ENCODE results near the gene SIM2. TPM values are rescaled to one million over a fixed set of nuclear protein-coding genes. Genes with fewer than 3 reads are reported as not detected.

Gene SIM2
- total RNA-seq, 1 experiment from 2014 or later: 0.50 TPM

GRCh38 chr21:36744190-36744559, 45.3 kb downstream of the SIM2 start:
- no peak for DNase-seq (ENCODE audit: low read depth, low spot score)
- in situ Hi-C loops (cut with HindIII; ENCODE audit: low pct_unique_long_range_greater_than_20kb, low sequenced_read_pairs): no loop called here

- in situ Hi-C loops (cut with HindIII; ENCODE audit: low pct_unique_long_range_greater_than_20kb, low sequenced_read_pairs): no loop called here
- DNase-seq (ENCODE audit: low read depth, low spot score): no peak
These were observed 45.8 kb downstream of the SIM2 start for GRCh38 chr21:36744560-36745231.

- in situ Hi-C loops (cut with HindIII; ENCODE audit: low pct_unique_long_range_greater_than_20kb, low sequenced_read_pairs): no loop called here
- DNase-seq (ENCODE audit: low read depth, low spot score): no peak
These were observed 46.5 kb downstream of the SIM2 start for GRCh38 chr21:36745459-36745858.

GRCh38 chr21:36747041-36747814, 48.3 kb downstream of the SIM2 start:
- DNase-seq (ENCODE audit: low read depth, low spot score): no peak
- in situ Hi-C loops (cut with HindIII; ENCODE audit: low pct_unique_long_range_greater_than_20kb, low sequenced_read_pairs): no loop called here

- in situ Hi-C loops (cut with HindIII; ENCODE audit: low pct_unique_long_range_greater_than_20kb, low sequenced_read_pairs): no loop called here
- peak; percentile 30 for DNase-seq (ENCODE audit: low read depth, low spot score)
These were observed 49.0 kb downstream of the SIM2 start for GRCh38 chr21:36747815-36748383.

- DNase-seq (ENCODE audit: low read depth, low spot score): no peak
- in situ Hi-C loops (cut with HindIII; ENCODE audit: low pct_unique_long_range_greater_than_20kb, low sequenced_read_pairs): no loop called here
These were observed 51.1 kb downstream of the SIM2 start for GRCh38 chr21:36749935-36750575.

GRCh38 chr21:36750576-36750959, 51.7 kb downstream of the SIM2 start:
- in situ Hi-C loops (cut with HindIII; ENCODE audit: low pct_unique_long_range_greater_than_20kb, low sequenced_read_pairs): no loop called here
- DNase-seq (ENCODE audit: low read depth, low spot score): no peak

GRCh38 chr21:36751383-36751782, 52.5 kb downstream of the SIM2 start:
- DNase-seq (ENCODE audit: low read depth, low spot score): no peak
- in situ Hi-C loops (cut with HindIII; ENCODE audit: low pct_unique_long_range_greater_than_20kb, low sequenced_read_pairs): no loop called here

GRCh38 chr21:36753556-36753955, 54.6 kb downstream of the SIM2 start:
- DNase-seq (ENCODE audit: low read depth, low spot score): no peak
- in situ Hi-C loops (cut with HindIII; ENCODE audit: low pct_unique_long_range_greater_than_20kb, low sequenced_read_pairs): no loop called here

- DNase-seq (ENCODE audit: low read depth, low spot score): no peak
- in situ Hi-C loops (cut with HindIII; ENCODE audit: low pct_unique_long_range_greater_than_20kb, low sequenced_read_pairs): no loop called here
These were observed 55.5 kb downstream of the SIM2 start for GRCh38 chr21:36754241-36754898.

GRCh38 chr21:36756527-36756926, 57.6 kb downstream of the SIM2 start:
- DNase-seq (ENCODE audit: low read depth, low spot score): no peak
- in situ Hi-C loops (cut with HindIII; ENCODE audit: low pct_unique_long_range_greater_than_20kb, low sequenced_read_pairs): no loop called here

- in situ Hi-C loops (cut with HindIII; ENCODE audit: low pct_unique_long_range_greater_than_20kb, low sequenced_read_pairs): no loop called here
These were observed 58.3 kb downstream of the SIM2 start for GRCh38 chr21:36757196-36757595.

GRCh38 chr21:36759348-36760083, 60.6 kb downstream of the SIM2 start:
- in situ Hi-C loops (cut with HindIII; ENCODE audit: low pct_unique_long_range_greater_than_20kb, low sequenced_read_pairs): no loop called here
- DNase-seq (ENCODE audit: low read depth, low spot score): no peak

More at GRCh38 chr21:36757196-36757595, 58.3 kb downstream of the SIM2 start:
- no peak for DNase-seq (ENCODE audit: low read depth, low spot score)

GRCh38 chr21:36761685-36762084, 62.8 kb downstream of the SIM2 start:
- no peak for DNase-seq (ENCODE audit: low read depth, low spot score)
- in situ Hi-C loops (cut with HindIII; ENCODE audit: low pct_unique_long_range_greater_than_20kb, low sequenced_read_pairs): no loop called here

GRCh38 chr21:36762642-36763041, 63.7 kb downstream of the SIM2 start:
- in situ Hi-C loops (cut with HindIII; ENCODE audit: low pct_unique_long_range_greater_than_20kb, low sequenced_read_pairs): no loop called here
- no peak for DNase-seq (ENCODE audit: low read depth, low spot score)

- no peak for DNase-seq (ENCODE audit: low read depth, low spot score)
- in situ Hi-C loops (cut with HindIII; ENCODE audit: low pct_unique_long_range_greater_than_20kb, low sequenced_read_pairs): no loop called here
These were observed 64.4 kb downstream of the SIM2 start for GRCh38 chr21:36763305-36763704.

- no peak for DNase-seq (ENCODE audit: low read depth, low spot score)
- in situ Hi-C loops (cut with HindIII; ENCODE audit: low pct_unique_long_range_greater_than_20kb, low sequenced_read_pairs): no loop called here
These were observed 66.3 kb downstream of the SIM2 start for GRCh38 chr21:36765229-36765628.
